Fibroblast of upper back skin (primary cell): ENCODE data around the gene SRD5A2.

Source experiments
- DNase-seq: peaks from one replicate; pipeline ENCODE4 v3.0.0-alpha.2; 2013

The SRD5A2 gene

GRCh38 chr2:31580321-31581117 lies at the start of gene SRD5A2:
TSS of gene SRD5A2 (minus strand) at chr2:31580938. CDS start at chr2:31580900, 38 bp downstream.
- no peak for DNase-seq

- no peak for DNase-seq
These were observed 25.8 kb upstream of the SRD5A2 start for GRCh38 chr2:31606509-31606908.

- no peak for DNase-seq
These were observed 18.0 kb upstream of the SRD5A2 start for GRCh38 chr2:31598694-31599093.

GRCh38 chr2:31586230-31586629 lies 5.5 kb upstream of the SRD5A2 start:
- DNase-seq = no peak

GRCh38 chr2:31581124-31581795 lies 522 bp upstream of the SRD5A2 start:
- DNase-seq = no peak

- no peak for DNase-seq
These were observed 780 bp downstream of the SRD5A2 start for GRCh38 chr2:31579996-31580320.

GRCh38 chr2:31578316-31578715 lies 2.4 kb downstream of the SRD5A2 start:
- DNase-seq = no peak

GRCh38 chr2:31577143-31577542 lies 3.6 kb downstream of the SRD5A2 start:
- no peak for DNase-seq

- no peak for DNase-seq
These were observed 12.0 kb downstream of the SRD5A2 start for GRCh38 chr2:31568585-31569201.

- no peak for DNase-seq
These were observed 13.1 kb downstream of the SRD5A2 start for GRCh38 chr2:31567679-31568078.

GRCh38 chr2:31563273-31563839 lies 17.4 kb downstream of the SRD5A2 start:
- DNase-seq = no peak

GRCh38 chr2:31561823-31562222 lies 18.9 kb downstream of the SRD5A2 start:
- DNase-seq = no peak

GRCh38 chr2:31558401-31559295 lies 22.1 kb downstream of the SRD5A2 start:
- peak; percentile 25 for DNase-seq

GRCh38 chr2:31556940-31557339 lies 23.8 kb downstream of the SRD5A2 start:
- DNase-seq = no peak

GRCh38 chr2:31555967-31556706 lies 24.6 kb downstream of the SRD5A2 start:
- DNase-seq = no peak

GRCh38 chr2:31553362-31553761 lies 27.4 kb downstream of the SRD5A2 start:
- DNase-seq = no peak

GRCh38 chr2:31547485-31547884 lies 33.3 kb downstream of the SRD5A2 start:
- DNase-seq = no peak

- no peak for DNase-seq
These were observed 38.9 kb downstream of the SRD5A2 start for GRCh38 chr2:31541853-31542252.

- no peak for DNase-seq
These were observed 41.2 kb downstream of the SRD5A2 start for GRCh38 chr2:31539505-31539904.

GRCh38 chr2:31535768-31536167 lies 45.0 kb downstream of the SRD5A2 start:
- DNase-seq = no peak

GRCh38 chr2:31534636-31535035 lies 46.1 kb downstream of the SRD5A2 start:
- DNase-seq = no peak

GRCh38 chr2:31533036-31533435 lies 47.7 kb downstream of the SRD5A2 start:
- no peak for DNase-seq
